K562 (cell line): ENCODE results near the gene DRD3. TPM values are rescaled to one million over a fixed set of nuclear protein-coding genes. Genes with fewer than 3 reads are reported as not detected.

ENCODE experiments used
- CBFA2T3 ChIP-seq: fragments of 450-650 bp; IDR thresholded peaks from 2 replicates; pipeline ENCODE4 v1.6.1; 2017
- CHD4 ChIP-seq: fragments of 200-600 bp; sonication (generic); IDR thresholded peaks from 3 replicates; pipeline ENCODE4 v1.6.1; 2012; ENCODE audit warnings: low read depth, mild to moderate bottlenecking, mixed read lengths, low read length, inconsistent platforms; ENCODE audit not compliant: insufficient read depth, insufficient replicate concordance, poor library complexity, severe bottlenecking
- CREBBP ChIP-seq: IDR thresholded peaks from one replicate; pipeline ENCODE4 v1.6.1; 2012; ENCODE audit warnings: low read depth, mild to moderate bottlenecking, control low read depth, inconsistent platforms, low read length
- FOXJ3 ChIP-seq: sonication (generic); formaldehyde crosslinking; IDR thresholded peaks from 2 replicates; pipeline ENCODE4 v1.4.0; 2020; ENCODE audit warnings: mild to moderate bottlenecking, missing genetic modification reagents
- JUNB ChIP-seq: fragments of 450-650 bp; formaldehyde crosslinking; conservative IDR thresholded peaks from 2 replicates; pipeline ENCODE4 v1.4.0; 2020; ENCODE audit warnings: mild to moderate bottlenecking
- MAZ ChIP-seq, 2 experiments: fragments of 450-650 bp in 1 of 2; sonication (generic) in 1 of 2; formaldehyde crosslinking; IDR thresholded peaks in 1 of 2; conservative IDR thresholded peaks in 1 of 2; 2 replicates each; pipeline versions ENCODE4 v1.4.0 to v1.5.0; 2020; ENCODE audit warnings: mild to moderate bottlenecking in 1 of 2, missing genetic modification reagents in 1 of 2
- RAD21 ChIP-seq, 2 experiments: fragments of 250-450 bp in 1 of 2; fragments of 450-650 bp in 1 of 2; sonication (Bioruptor Pico) in 1 of 2; formaldehyde crosslinking in 1 of 2; IDR thresholded peaks in 1 of 2; conservative IDR thresholded peaks in 1 of 2; 2 replicates each; pipeline versions ENCODE4 v1.4.0 to v1.8.0; 2020 to 2022; ENCODE audit warnings: mild to moderate bottlenecking in 2 of 2, moderate library complexity in 1 of 2
- RAD51 ChIP-seq: fragments of 450-650 bp; IDR thresholded peaks from 2 replicates; pipeline ENCODE4 v1.7.1; 2016; ENCODE audit warnings: low read depth, mild to moderate bottlenecking, borderline replicate concordance
- REST ChIP-seq, 2 experiments: fragments of 450-650 bp; formaldehyde crosslinking in 1 of 2; IDR thresholded peaks; 2 replicates each; pipeline versions ENCODE4 v1.4.0 to v1.6.1; 2014 to 2020; ENCODE audit warnings: mild to moderate bottlenecking in 2 of 2, borderline replicate concordance in 1 of 2, low read depth in 1 of 2
- RFX1 ChIP-seq: fragments of 450-650 bp; IDR thresholded peaks from 2 replicates; pipeline ENCODE4 v1.6.1; 2016; ENCODE audit warnings: mild to moderate bottlenecking, moderate library complexity
- SMC3 ChIP-seq: conservative IDR thresholded peaks from 2 replicates; pipeline ENCODE4 v1.6.1; 2011; ENCODE audit warnings: low read depth, low read length, improper control_type of control experiment; ENCODE audit not compliant: insufficient read depth
- TFAM ChIP-seq: fragments of 250-450 bp; sonication (Bioruptor Pico); conservative IDR thresholded peaks from 2 replicates; pipeline ENCODE4 v1.5.0; 2021; ENCODE audit warnings: mild to moderate bottlenecking, moderate library complexity
- ZFX ChIP-seq: sonication (generic); formaldehyde crosslinking; IDR thresholded peaks from 2 replicates; pipeline ENCODE4 v1.8.0; 2022; ENCODE audit warnings: mild to moderate bottlenecking, missing genetic modification reagents, moderate library complexity
- ZNF354B ChIP-seq: fragments of 250-450 bp; sonication (Bioruptor Pico); IDR thresholded peaks from 2 replicates; pipeline ENCODE4 v1.4.0; 2020
- polyA plus RNA-seq, 8 experiments: library from polyadenylated mRNA; depleted of rRNA in 4 of 8; stranded (reverse) in 5 of 8; unstranded in 3 of 8; fragments of >200 nt; fragmentation: Nextera tagmentation in 2 of 8; fragmentation: Illumina TruSeq in 1 of 8; extraction: Ambion mirVana in 2 of 8; extraction: Trizol in 1 of 8; gene quantifications; 2 replicates each; pipeline versions ENCODE4 v1.2.1 to v1.2.3, GENCODE V29; 2011 to 2014; ENCODE audit warnings: inconsistent platforms in 1 of 8, missing spikeins in 1 of 8
- total RNA-seq, 7 experiments: library from RNA; depleted of rRNA in 6 of 7; stranded (reverse); fragments of >200 nt in 6 of 7; fragmentation: Illumina TruSeq in 2 of 7; extraction: Trizol in 2 of 7; gene quantifications; 2 replicates each; pipeline versions ENCODE4 v1.2.1 to v1.2.3, GENCODE V29; 2011 to 2021; ENCODE audit warnings: low replicate concordance in 1 of 7
- TF ChIP-seq, protein P1 (sequence below), 2 experiments: IDR thresholded peaks; 2 replicates each; pipeline ENCODE4 v1.6.1; 2012; ENCODE audit warnings: improper control_type of control experiment in 2 of 2, low read depth in 2 of 2, low read length in 2 of 2, borderline replicate concordance in 1 of 2

The DRD3 gene
- total and polyA plus RNA-seq, 9 of the 15 experiments (the other 6 are each of a cell fraction or from before 2014, with no cell fraction given), result not detected

DNA sequence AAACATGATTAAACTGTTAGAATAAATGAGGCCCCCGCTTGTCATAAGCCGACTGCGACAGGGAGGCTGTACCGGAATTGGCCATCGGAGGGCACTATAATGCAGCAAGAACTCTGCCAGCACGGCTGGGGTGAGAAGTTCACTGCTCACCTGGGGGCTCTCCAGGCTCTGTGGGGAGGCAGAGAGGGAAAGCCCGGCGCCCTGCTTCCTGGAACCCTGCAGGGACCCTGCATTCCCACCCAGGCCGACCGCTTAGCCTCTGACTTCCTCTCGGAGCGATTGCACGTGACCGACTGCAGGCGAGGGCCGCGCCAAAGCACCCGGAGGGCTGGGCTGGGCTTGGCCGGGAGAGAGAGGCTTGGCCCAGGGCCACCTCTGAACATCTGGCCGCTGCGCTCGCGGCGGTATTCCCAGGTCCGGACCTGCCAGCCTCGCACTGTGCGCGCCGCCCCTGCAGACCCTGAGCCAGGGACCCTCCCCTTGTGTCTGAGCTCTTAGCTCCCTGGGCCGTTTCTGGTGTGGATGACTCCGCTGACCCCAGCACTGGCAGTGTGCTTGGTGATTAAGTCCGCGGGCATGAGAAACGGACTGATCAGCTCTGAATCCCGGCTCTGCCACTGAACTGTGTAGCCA lies 26.2 kb downstream of the DRD3 start (continued):
- peak; percentile 47 for TF ChIP-seq REST (IDR thresholded peaks at IDR 0.05; ENCODE audit: borderline replicate concordance)
- no peak for TF ChIP-seq REST (CRISPR knock-in tag; IDR thresholded peaks at IDR 0.05; ENCODE audit: low read depth)
- no peak for TF ChIP-seq ZNF354B (CRISPR knock-in tag)
- 0 out of 2 replicates have a peak, but pooled peaks have one; percentile 2 for TF ChIP-seq CBFA2T3
- no peak for TF ChIP-seq FOXJ3
- TF ChIP-seq MAZ (CRISPR knock-in tag; conservative IDR thresholded peaks at IDR 0.05 in 1 of 2, IDR thresholded peaks at IDR 0.05 in 1 of 2), result peak in 1 of 2 experiments; percentile 46; a peak in 1 of 4 replicates
- TF ChIP-seq RAD51, result peak; percentile 54; the same call in 1 of the 2 replicates
- TF ChIP-seq, protein P1, sequence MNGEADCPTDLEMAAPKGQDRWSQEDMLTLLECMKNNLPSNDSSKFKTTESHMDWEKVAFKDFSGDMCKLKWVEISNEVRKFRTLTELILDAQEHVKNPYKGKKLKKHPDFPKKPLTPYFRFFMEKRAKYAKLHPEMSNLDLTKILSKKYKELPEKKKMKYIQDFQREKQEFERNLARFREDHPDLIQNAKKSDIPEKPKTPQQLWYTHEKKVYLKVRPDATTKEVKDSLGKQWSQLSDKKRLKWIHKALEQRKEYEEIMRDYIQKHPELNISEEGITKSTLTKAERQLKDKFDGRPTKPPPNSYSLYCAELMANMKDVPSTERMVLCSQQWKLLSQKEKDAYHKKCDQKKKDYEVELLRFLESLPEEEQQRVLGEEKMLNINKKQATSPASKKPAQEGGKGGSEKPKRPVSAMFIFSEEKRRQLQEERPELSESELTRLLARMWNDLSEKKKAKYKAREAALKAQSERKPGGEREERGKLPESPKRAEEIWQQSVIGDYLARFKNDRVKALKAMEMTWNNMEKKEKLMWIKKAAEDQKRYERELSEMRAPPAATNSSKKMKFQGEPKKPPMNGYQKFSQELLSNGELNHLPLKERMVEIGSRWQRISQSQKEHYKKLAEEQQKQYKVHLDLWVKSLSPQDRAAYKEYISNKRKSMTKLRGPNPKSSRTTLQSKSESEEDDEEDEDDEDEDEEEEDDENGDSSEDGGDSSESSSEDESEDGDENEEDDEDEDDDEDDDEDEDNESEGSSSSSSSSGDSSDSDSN (IDR thresholded peaks at IDR 0.05; ENCODE audit: borderline replicate concordance in 1 of 2, low read depth in 2 of 2, low read length in 2 of 2), result 0 out of 4 replicates have a peak, but pooled peaks of 1 of the 2 experiments have one; percentile 19
- TF ChIP-seq CREBBP, result no peak
- no peak for TF ChIP-seq ZFX (CRISPR knock-in tag)
- TF ChIP-seq CHD4, result peak; percentile 22
- 0 out of 2 replicates have a peak, but pooled peaks have one; percentile 15 for TF ChIP-seq SMC3
- TF ChIP-seq RFX1, result no peak
- peak; percentile 66 to 72 for TF ChIP-seq RAD21 (CRISPR knock-in tag; conservative IDR thresholded peaks at IDR 0.05 in 1 of 2, IDR thresholded peaks at IDR 0.05 in 1 of 2)
- no peak for TF ChIP-seq JUNB (CRISPR knock-in tag)
- no peak for TF ChIP-seq TFAM (CRISPR knock-in tag)
